T-helper 1 cell treated with Interleukin-12 subunit alpha and Interleukin-12 subunit beta and Interleukin-4 antibody, amounts not matched to agents 30 ng/mL and 1 ng/mL, for 36 hours (primary cell): ENCODE results near the gene S1PR1. TPM values are rescaled to one million over a fixed set of nuclear protein-coding genes. Genes with fewer than 3 reads are reported as not detected.

Source experiments
- intact Hi-C: fragments of 100-400 bp; cut with micrococcal nuclease; formaldehyde crosslinking; loops from one replicate; pipeline ENCODE4 v1.15.1; 2024
- total RNA-seq: library from RNA; stranded (reverse); gene quantifications from 2 replicates; pipeline ENCODE4 v1.2.3, GENCODE V29; 2022

Gene S1PR1
- total RNA-seq, 1 donor from 2014 or later: 132 TPM

- intact Hi-C loops: no loop called here
Measured at GRCh38 chr1:101244842-101245241, 8.0 kb downstream of the S1PR1 start.

DNA sequence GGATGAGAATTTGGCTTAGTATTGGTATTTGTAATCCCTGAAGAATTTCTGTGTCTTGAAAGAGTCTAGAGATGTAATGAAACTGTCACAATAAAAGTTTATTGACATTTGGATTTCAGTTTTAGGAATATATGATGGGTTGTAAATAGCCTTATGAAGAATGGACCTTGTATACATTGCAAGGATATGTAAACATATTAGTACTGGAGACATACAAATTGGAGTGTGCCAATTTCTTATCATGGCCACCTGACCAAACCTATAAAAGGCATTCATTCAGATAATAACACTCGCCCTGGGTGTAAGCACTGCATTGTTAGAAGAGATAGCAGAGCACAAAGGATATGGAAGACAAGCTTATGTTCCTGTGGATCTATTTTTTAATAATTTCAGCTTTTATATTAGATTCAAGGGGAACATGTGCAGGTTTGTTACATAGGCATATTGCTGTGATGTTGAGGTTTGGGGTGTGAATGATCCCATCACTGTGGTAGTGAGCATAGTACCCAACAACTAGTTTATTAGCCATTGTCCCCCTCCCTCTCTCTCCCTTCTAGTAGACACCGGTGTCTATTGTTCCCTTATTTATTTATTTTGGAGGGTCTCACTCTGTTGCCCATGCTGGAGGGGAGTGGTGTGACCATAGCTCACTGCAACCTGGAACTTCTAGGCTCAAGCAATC is 8.6 kb downstream of the S1PR1 start:
- intact Hi-C loops: no loop called here

GRCh38 chr1:101247404-101248287 is 10.8 kb downstream of the S1PR1 start:
- intact Hi-C loops: no loop called here

DNA sequence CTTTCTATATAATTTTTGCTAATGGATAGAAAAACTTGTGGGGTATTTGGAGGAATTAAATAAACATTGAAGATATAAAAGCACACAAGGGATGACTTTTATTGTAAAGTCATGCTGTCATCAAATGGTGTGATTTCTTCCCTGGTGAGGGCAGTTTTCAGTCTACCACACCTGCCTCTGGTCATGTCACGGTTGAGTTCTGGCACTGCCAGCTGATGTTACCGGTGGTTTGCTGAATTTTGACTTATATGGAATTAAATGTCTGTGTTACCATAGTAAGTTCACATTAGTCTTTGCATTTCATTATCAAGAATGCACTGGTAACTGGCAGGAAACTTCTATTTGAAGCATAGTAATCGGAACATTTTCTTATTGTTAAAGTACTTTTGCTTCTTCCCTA is 13.4 kb downstream of the S1PR1 start:
- intact Hi-C loops: no loop called here

GRCh38 chr1:101250656-101251272 is 13.9 kb downstream of the S1PR1 start:
- intact Hi-C loops: loop anchor here (1.0 kb wide), 1 partner anchor 9 kb away; no protein-coding TSS in a partner anchor

GRCh38 chr1:101251504-101251903 is 14.7 kb downstream of the S1PR1 start:
- intact Hi-C loops: loop anchor here (1.0 kb wide), 1 partner anchor 10 kb away; no protein-coding TSS in a partner anchor

DNA sequence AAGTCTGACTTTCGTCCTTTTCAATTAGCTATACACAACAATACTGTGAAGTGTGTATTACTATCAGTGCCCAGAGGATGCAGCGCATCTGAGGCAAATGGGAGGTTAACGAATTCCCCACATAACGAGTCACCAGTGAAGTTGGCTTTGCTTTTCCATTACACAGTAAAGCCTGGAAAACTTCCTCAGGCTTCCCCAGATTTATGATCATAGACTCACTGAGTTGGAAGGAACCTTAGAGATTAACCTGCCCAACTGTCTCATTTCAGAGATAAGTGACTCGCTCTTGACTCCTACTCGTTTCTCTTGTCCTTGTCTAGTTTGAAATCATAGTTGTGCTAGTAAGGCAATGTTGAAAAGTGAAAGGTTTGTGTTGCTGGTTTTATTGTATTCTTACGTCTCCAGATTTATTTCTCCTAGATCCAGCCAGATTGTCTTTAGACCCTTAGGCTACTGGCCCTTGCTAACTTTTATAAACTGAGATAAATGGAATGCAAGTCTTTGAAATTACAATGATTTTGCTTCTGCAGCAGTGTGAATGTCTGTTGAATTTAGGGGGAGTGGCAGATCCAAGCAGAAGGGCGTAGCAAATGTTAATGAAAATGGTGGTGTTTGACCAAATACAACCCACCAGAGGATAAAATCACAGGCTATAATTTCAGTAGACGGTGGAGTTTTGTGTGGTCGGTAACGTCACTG is 17.3 kb downstream of the S1PR1 start:
- intact Hi-C loops: loop anchor here (1.0 kb wide), 3 partner anchors 15 to 34 kb away; no protein-coding TSS in a partner anchor

DNA sequence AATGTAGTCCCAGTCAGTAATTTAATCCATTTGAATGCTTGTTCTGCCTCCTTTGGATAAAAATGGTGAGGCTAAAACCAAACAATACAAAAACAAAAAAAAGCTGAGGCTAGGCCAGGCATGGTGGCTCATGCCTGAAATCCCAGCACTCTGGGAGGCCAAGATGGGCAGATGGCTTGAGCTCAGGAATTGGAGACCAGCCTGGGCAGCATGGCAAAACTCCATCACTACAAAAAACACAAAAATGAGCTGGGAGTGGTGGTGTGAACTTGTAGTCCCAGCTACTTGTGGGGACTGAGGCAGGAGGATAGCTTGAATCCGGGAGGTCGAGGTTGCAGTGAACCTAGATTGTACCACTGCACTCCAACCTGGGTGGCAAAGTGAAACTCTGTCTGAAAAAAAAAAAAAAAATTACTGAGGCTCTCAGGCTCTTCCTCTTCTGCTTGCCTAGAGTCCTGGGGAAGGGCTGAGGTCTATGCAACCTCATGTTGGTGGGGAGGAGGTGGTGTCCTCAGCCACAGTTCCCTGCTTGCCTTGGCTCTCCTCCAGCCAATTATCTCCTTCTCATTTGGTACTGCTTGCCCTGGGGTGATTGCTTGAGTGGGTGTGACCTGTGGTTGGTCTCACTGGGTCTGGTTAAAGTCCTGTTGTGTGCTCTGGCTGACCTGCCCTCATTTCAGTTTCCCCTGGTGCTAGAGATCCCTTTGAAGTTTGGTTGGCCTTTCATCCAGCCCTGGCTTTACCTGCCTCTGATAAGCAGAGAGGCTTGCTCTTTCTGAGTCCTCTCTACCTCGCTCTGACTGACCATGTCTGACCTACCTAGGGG is 20.9 kb downstream of the S1PR1 start:
- intact Hi-C loops: no loop called here

DNA sequence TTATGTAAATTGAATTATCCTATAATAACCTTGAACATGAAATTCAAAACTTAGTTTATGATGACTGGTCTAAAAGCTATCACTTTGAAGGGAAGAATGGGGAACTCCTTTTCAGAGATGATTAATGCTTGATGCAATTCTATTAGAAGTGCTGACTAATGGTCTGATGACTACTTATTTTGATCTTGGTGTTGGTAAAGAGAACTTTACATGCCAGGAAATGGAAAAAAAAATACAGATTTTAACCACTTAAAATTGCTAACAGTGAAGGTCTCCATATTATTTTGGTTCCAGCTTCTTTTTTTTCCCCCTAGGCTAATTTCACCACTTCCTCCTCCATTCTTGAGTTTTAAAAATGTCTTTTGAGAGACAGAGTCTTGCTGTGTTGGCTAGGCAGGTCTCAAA is 22.9 kb downstream of the S1PR1 start:
- intact Hi-C loops: no loop called here

DNA sequence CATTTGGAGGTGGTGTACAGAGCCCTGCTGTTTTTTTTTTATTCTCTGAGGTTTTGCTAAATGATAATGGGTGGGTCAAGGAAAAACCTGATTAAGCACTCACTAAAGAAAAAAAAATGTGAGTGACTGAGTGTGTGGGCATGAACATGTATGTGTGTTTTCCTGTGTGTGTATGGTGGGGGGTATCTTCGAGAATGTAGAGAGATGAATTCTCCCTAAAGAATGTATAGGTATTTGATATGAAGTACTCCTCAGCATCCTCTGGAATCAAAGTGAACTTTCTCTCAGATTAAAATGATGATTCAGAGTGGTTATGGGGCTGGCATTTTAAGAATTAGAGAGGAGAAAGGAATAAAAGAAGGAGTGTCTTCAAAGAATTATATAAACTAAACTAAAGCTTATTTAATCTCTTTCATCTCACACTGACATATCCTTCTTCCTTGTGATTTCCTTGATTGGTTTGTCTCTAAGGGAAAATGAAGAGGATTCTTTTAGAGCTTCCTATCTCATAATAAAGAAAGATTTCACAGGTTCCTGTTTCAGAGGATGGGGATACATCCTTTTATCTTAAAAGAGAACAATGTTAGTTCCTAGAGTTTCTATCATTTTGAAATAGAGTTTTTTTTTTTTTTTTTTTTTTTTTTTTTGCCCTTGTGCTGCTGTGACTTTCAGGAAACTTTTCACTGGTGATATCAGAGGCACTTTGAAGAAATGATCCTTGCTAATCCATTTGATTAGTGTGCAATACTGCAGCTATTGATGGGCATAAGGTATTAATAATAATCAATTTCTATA is 23.9 kb downstream of the S1PR1 start:
- intact Hi-C loops: no loop called here

GRCh38 chr1:101261623-101262022 is 24.8 kb downstream of the S1PR1 start:
- intact Hi-C loops: loop anchor here (2.0 kb wide), 1 partner anchor 27 kb away; no protein-coding TSS in a partner anchor

- intact Hi-C loops: loop anchor here (2.0 kb wide), 1 partner anchor 27 kb away; no protein-coding TSS in a partner anchor
Measured at GRCh38 chr1:101262060-101262459, 25.2 kb downstream of the S1PR1 start.

DNA sequence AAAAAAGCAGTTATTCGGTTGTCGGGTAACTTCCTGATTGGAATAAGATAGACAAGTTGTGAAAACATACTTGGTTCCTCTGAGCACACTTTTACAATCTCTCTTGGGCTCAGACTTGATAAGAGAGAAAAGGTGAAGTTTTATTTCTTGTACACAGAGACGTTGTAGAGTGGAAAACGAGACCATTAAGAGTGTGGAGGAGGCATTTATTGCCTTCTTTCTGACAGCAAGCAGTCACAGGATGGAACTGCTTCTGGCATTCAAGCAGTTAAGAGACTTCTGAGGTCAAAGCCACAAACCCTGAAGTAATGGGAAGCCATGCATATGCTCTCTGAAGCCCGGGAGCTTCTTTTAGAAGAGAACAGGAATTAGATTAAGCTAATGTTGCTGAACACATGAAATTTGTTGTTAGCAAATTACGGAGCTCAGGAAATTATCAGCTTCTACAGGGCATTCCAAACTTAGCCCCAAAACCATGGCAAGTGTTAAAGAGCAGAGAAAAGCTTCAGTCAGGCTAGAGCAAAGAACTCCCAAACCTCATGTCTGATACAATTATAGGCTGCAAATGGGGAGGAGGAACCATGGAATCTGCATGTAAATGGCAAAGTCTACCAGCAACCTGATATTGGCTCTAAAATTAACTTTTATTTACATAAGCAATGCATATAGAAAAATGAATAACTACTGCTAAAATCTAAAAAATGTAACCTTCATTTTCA is 26.0 kb downstream of the S1PR1 start:
- intact Hi-C loops: loop anchor here (2.0 kb wide), 1 partner anchor 26 kb away; no protein-coding TSS in a partner anchor

- intact Hi-C loops: no loop called here
Measured at GRCh38 chr1:101264697-101265096, 27.9 kb downstream of the S1PR1 start.

GRCh38 chr1:101265684-101266083 is 28.9 kb downstream of the S1PR1 start:
- intact Hi-C loops: no loop called here

GRCh38 chr1:101267082-101267481 is 30.3 kb downstream of the S1PR1 start:
- intact Hi-C loops: no loop called here

DNA sequence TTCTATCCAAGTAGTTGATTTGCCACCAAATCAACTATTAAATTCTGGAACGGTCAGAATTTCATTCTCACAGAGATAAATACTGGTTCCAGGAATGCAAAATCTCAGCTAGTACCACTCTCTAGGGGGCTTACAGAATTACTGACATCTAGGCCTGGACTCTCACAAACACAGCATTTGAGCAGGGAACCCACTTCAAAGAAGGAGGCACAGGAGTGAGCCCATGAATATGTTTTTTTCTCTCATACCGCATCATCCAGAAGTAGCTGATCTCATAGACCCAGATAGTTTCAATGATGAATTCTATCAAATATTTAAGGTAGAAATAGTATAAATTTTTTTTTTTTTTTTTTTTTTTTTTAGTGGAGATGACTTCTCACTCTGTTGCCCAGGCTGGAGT is 32.1 kb downstream of the S1PR1 start:
- intact Hi-C loops: no loop called here

DNA sequence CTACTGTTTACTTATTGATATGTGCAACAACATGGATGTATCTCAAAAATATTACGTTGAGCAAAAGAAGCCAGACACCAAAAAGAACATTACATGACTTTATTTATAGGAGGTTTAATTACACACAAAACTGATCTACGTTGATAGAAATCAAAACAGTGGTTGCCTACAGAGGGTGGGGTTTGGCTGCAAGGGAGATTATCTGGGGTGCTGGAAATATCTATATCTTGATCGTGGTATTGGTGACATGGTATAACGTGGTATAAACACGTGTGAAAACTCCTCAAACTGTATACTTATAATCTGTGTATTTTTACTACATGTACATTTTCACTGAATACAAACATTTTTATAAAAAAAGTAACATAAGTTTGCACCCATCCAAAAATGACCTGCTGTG is 38.9 kb downstream of the S1PR1 start:
- intact Hi-C loops: no loop called here

- intact Hi-C loops: no loop called here
Measured at GRCh38 chr1:101276818-101277217, 40.0 kb downstream of the S1PR1 start.
